GM12874 (cell line): Measurements from ENCODE around the gene COMMD10.

ENCODE experiments used
- TF ChIP-seq, protein P1 (sequence below): IDR thresholded peaks from 2 replicates; pipeline ENCODE4 v1.5.1; 2011; ENCODE audit warnings: low read depth, mild to moderate bottlenecking, control low read depth, low read length, moderate library complexity; ENCODE audit not compliant: insufficient read depth

COMMD10 gene

GRCh38 chr5:116142495-116142894 lies 57.7 kb downstream of the COMMD10 start:
- TF ChIP-seq, protein P1, sequence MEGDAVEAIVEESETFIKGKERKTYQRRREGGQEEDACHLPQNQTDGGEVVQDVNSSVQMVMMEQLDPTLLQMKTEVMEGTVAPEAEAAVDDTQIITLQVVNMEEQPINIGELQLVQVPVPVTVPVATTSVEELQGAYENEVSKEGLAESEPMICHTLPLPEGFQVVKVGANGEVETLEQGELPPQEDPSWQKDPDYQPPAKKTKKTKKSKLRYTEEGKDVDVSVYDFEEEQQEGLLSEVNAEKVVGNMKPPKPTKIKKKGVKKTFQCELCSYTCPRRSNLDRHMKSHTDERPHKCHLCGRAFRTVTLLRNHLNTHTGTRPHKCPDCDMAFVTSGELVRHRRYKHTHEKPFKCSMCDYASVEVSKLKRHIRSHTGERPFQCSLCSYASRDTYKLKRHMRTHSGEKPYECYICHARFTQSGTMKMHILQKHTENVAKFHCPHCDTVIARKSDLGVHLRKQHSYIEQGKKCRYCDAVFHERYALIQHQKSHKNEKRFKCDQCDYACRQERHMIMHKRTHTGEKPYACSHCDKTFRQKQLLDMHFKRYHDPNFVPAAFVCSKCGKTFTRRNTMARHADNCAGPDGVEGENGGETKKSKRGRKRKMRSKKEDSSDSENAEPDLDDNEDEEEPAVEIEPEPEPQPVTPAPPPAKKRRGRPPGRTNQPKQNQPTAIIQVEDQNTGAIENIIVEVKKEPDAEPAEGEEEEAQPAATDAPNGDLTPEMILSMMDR = no peak

GRCh38 chr5:116144103-116144502 lies 59.3 kb downstream of the COMMD10 start:
- TF ChIP-seq, protein P1 = no peak

- TF ChIP-seq, protein P1 = no peak
These were observed 60.2 kb downstream of the COMMD10 start for GRCh38 chr5:116144991-116145390.

GRCh38 chr5:116145416-116145815 lies 60.6 kb downstream of the COMMD10 start:
- TF ChIP-seq, protein P1 = no peak

DNA sequence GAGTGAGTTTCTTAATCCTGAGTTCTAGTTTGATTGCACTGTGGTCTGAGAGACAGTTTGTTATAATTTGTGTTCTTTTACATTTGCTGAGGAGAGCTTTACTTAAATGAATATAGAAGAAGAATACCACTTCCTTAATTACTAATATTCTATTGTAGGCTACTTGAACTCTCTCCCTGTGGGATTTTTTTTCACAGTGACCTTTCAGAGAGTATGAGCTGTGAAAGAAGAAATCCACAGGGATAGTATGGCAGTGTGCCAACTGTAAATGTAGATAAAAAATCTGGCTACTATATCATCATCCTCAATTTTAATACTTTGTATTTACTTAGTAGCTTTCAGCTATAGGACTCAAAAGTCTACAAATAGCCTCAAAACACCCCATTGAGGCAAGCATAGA lies 67.3 kb downstream of the COMMD10 start:
- TF ChIP-seq, protein P1 = no peak

GRCh38 chr5:116153687-116154174 lies 68.9 kb downstream of the COMMD10 start:
- TF ChIP-seq, protein P1 = no peak

DNA sequence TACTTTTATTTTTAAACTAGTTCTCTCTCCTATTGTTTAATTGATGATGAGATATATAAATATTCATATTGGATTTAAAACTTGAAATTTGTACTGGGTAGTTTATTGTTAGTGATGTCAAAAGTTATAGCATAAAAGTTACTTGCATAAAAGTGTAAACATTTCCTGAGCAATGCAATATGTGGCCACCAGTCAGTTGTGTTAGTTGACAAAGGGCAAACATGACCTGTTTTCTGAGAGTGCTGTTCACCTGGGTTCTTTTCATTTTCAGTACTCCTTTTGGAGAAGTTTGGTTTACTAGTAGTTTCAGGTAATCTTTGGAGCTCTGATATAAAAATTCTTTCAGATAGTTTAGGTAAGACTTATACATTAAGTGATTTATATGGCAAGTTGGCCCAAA lies 69.4 kb downstream of the COMMD10 start:
- TF ChIP-seq, protein P1 = no peak
